ENCODE measurements around the gene XRCC1.

GRCh38 chr19:43578787-43579186 is 3.5 kb upstream of the XRCC1 start:
- TF ChIP-seq CTCF (conservative IDR thresholded peaks at IDR 0.05; ENCODE audit: low read depth in 2 of 2), result no peak
- no peak for TF ChIP-seq REST (IDR thresholded peaks at IDR 0.05; ENCODE audit: unreplicated experiment)
- no peak for TF ChIP-seq CREB1 (CRISPR knock-in tag; IDR thresholded peaks at IDR 0.05; ENCODE audit: low read depth)
- no peak for TF ChIP-seq POLR2AphosphoS5 (IDR thresholded peaks at IDR 0.05; ENCODE audit: low read depth)
- TF ChIP-seq EZH2phosphoT487 (IDR thresholded peaks at IDR 0.05; ENCODE audit: unreplicated experiment), result no peak
- TF ChIP-seq ZNF462 (CRISPR knock-in tag; IDR thresholded peaks at IDR 0.05), result no peak
- TF ChIP-seq EZH2 (IDR thresholded peaks at IDR 0.05; ENCODE audit: low read depth, unreplicated experiment), result no peak
